Brain microvascular endothelial cell (primary cell): ENCODE measurements around the gene NARF.
"Not testable (repeated sequence)": the region's sequence is repeated elsewhere in the genome, so short reads cannot be mapped to it uniquely, and the experiment has no call there.

Source experiments
- DNase-seq: peaks from one replicate; pipeline ENCODE4 v3.0.0-alpha.2; 2020
- H3K27ac ChIP-seq: fragments of 250-450 bp; sonication (Bioruptor Pico); 2 replicates; pipeline ENCODE4 v1.5.1; 2020; ENCODE audit warnings: mild to moderate bottlenecking, moderate library complexity
- H3K27me3 ChIP-seq: fragments of 250-450 bp; sonication (Bioruptor Pico); replicated peaks from 2 replicates; pipeline ENCODE4 v1.5.1; 2020; ENCODE audit warnings: mild to moderate bottlenecking
- H3K36me3 ChIP-seq: fragments of 250-450 bp; sonication (Bioruptor Pico); replicated peaks from 2 replicates; pipeline ENCODE4 v1.5.1; 2020; ENCODE audit warnings: mild to moderate bottlenecking
- H3K4me3 ChIP-seq: 2 replicates; pipeline ENCODE4 v1.5.1; 2011; ENCODE audit warnings: low read depth, mild to moderate bottlenecking, control low read depth, low read length, moderate library complexity
- CTCF ChIP-seq: IDR thresholded peaks from 2 replicates; pipeline ENCODE4 v1.5.1; 2011; ENCODE audit warnings: low read depth, mild to moderate bottlenecking, moderate library complexity, low read length, control low read depth, inconsistent platforms; ENCODE audit errors: missing control alignments
- in situ Hi-C: cut with HindIII; loops from 2 replicates; pipeline ENCODE4 v1.10.0; 2017; ENCODE audit warnings: low sequenced_read_pairs, low pct_ligation_motif_present

The NARF gene

GRCh38 chr17:82534401-82534812 is 75.9 kb downstream of the NARF start:
- no peak for TF ChIP-seq CTCF
- DNase-seq, result no peak
- no peaks in the 10 kb centered on the region for H3K36me3 ChIP-seq
- no peak overlapping the region for H3K4me3 ChIP-seq
- in situ Hi-C loops, result no loop called here
- H3K27ac ChIP-seq, result no peak overlapping the region
- H3K27me3 ChIP-seq, result no peaks in the 10 kb centered on the region

GRCh38 chr17:82536512-82537201 is 78.1 kb downstream of the NARF start:
- DNase-seq, result no peak
- TF ChIP-seq CTCF, result no peak
- H3K36me3 ChIP-seq, result no peaks in the 10 kb centered on the region
- peak overlapping the region; percentile 92 for H3K27ac ChIP-seq
- H3K4me3 ChIP-seq, result peak overlapping the region; percentile 12
- no peaks in the 10 kb centered on the region for H3K27me3 ChIP-seq
- in situ Hi-C loops, result no loop called here

GRCh38 chr17:82537228-82537627 is 78.7 kb downstream of the NARF start:
- in situ Hi-C loops, DNase-seq, H3K27me3 ChIP-seq, H3K4me3 ChIP-seq, H3K36me3 ChIP-seq: not testable (repeated sequence)
- peak overlapping the region; percentile 92 for H3K27ac ChIP-seq

GRCh38 chr17:82539076-82539475 is 80.5 kb downstream of the NARF start:
- H3K4me3 ChIP-seq, DNase-seq, in situ Hi-C loops, H3K36me3 ChIP-seq, H3K27me3 ChIP-seq, H3K27ac ChIP-seq: not testable (repeated sequence)
